CD14-positive monocyte (primary cell): ENCODE measurements around the gene RASSF4. TPM values are rescaled to one million over a fixed set of nuclear protein-coding genes. Genes with fewer than 3 reads are reported as not detected.

Experiments
- DNase-seq, 3 donors: peaks; one replicate each; pipeline ENCODE4 v3.0.0-alpha.2; 2011 to 2022
- H2AFZ ChIP-seq: 2 replicates; pipeline ENCODE4 v1.6.0; 2012; ENCODE audit warnings: mild to moderate bottlenecking, low read depth, low read length, inconsistent platforms; ENCODE audit not compliant: insufficient read depth, poor library complexity, severe bottlenecking
- H3K27ac ChIP-seq, 2 donors: 1 replicate in 1 of 2; 2 replicates in 1 of 2; pipeline ENCODE4 v1.5.1; 2012 to 2013; ENCODE audit warnings: low read length in 2 of 2, control low read depth in 1 of 2, inconsistent platforms in 1 of 2, low read depth in 1 of 2, mild to moderate bottlenecking in 1 of 2
- H3K27me3 ChIP-seq, 2 donors: one replicate each; pipeline versions ENCODE4 v1.6.0 to v1.6.1; 2011 to 2013; ENCODE audit warnings: low read length in 2 of 2; ENCODE audit not compliant: control insufficient read depth in 2 of 2, insufficient read depth in 2 of 2
- H3K36me3 ChIP-seq, 2 donors: replicated peaks in 1 of 2; 1 replicate in 1 of 2; 2 replicates in 1 of 2; pipeline versions ENCODE4 v1.5.1 to v1.6.1; 2012 to 2013; ENCODE audit warnings: low read length in 2 of 2, control low read depth in 1 of 2, inconsistent platforms in 1 of 2, mild to moderate bottlenecking in 1 of 2; ENCODE audit not compliant: insufficient read depth in 2 of 2, control insufficient read depth in 1 of 2
- H3K4me1 ChIP-seq, 2 donors: 1 replicate in 1 of 2; 2 replicates in 1 of 2; pipeline versions ENCODE4 v1.5.1 to v1.6.1; 2012 to 2013; ENCODE audit warnings: low read length in 2 of 2, control low read depth in 1 of 2, inconsistent platforms in 1 of 2, mild to moderate bottlenecking in 1 of 2, moderate library complexity in 1 of 2; ENCODE audit not compliant: insufficient read depth in 2 of 2, control insufficient read depth in 1 of 2
- H3K4me2 ChIP-seq: replicated peaks from 2 replicates; pipeline ENCODE3; 2012; ENCODE audit warnings: low read length, moderate library complexity, mild to moderate bottlenecking; ENCODE audit not compliant: poor library complexity, severe bottlenecking; ENCODE audit errors: extremely low read depth
- H3K4me3 ChIP-seq, 3 experiments: fragments of 200-600 bp in 1 of 3; sonication (generic) in 1 of 3; replicated peaks in 1 of 3; 1 replicate in 2 of 3; 2 replicates in 1 of 3; pipeline ENCODE4 v1.5.1; 2011 to 2013; ENCODE audit warnings: low read length in 3 of 3, mild to moderate bottlenecking in 3 of 3, control low read depth in 2 of 3, low read depth in 2 of 3, inconsistent platforms in 1 of 3, moderate library complexity in 1 of 3
- H3K79me2 ChIP-seq: 2 replicates; pipeline ENCODE4 v1.6.0; 2012; ENCODE audit warnings: mild to moderate bottlenecking, control low read depth, inconsistent platforms, low read length, moderate library complexity; ENCODE audit not compliant: insufficient read depth
- H3K9ac ChIP-seq: 2 replicates; pipeline ENCODE4 v1.6.0; 2017; ENCODE audit warnings: low read length, mild to moderate bottlenecking; ENCODE audit not compliant: insufficient read depth, poor library complexity, severe bottlenecking
- H3K9me3 ChIP-seq, 2 donors: replicated peaks in 1 of 2; 1 replicate in 1 of 2; 2 replicates in 1 of 2; pipeline versions ENCODE4 v1.5.1 to v1.6.1; 2012 to 2013; ENCODE audit warnings: low read length in 2 of 2, control low read depth in 1 of 2; ENCODE audit not compliant: control insufficient read depth in 1 of 2, insufficient read depth in 1 of 2
- H4K20me1 ChIP-seq: 2 replicates; pipeline ENCODE4 v1.6.0; 2012; ENCODE audit warnings: mild to moderate bottlenecking, low read length, control low read depth, moderate library complexity; ENCODE audit not compliant: insufficient read depth
- H3K27ac Mint-ChIP-seq, 7 donors: one replicate each; pipeline ENCODE4 v1.8.0; 2020; ENCODE audit warnings: mild to moderate bottlenecking in 7 of 7, mixed read lengths in 7 of 7, moderate library complexity in 6 of 7, inconsistent platforms in 2 of 7
- H3K27me3 Mint-ChIP-seq, 3 donors: one replicate each; pipeline ENCODE4 v1.8.0; 2021 to 2022; ENCODE audit warnings: low read depth in 3 of 3, mild to moderate bottlenecking in 3 of 3, mixed read lengths in 3 of 3, moderate library complexity in 3 of 3, inconsistent platforms in 1 of 3
- H3K36me3 Mint-ChIP-seq, 2 donors: one replicate each; pipeline ENCODE4 v1.8.0; 2020; ENCODE audit warnings: mixed read lengths in 2 of 2, inconsistent platforms in 1 of 2, mild to moderate bottlenecking in 1 of 2
- H3K4me1 Mint-ChIP-seq: one replicate; pipeline ENCODE4 v1.8.0; 2020; ENCODE audit warnings: mild to moderate bottlenecking, mixed read lengths
- H3K4me3 Mint-ChIP-seq, 2 donors: one replicate each; pipeline ENCODE4 v1.8.0; 2020; ENCODE audit warnings: mild to moderate bottlenecking in 2 of 2, mixed read lengths in 2 of 2, moderate library complexity in 1 of 2
- H3K9me3 Mint-ChIP-seq, 7 donors: one replicate each; pipeline ENCODE4 v1.8.0; 2020 to 2022; ENCODE audit warnings: mixed read lengths in 7 of 7, mild to moderate bottlenecking in 6 of 7, moderate library complexity in 6 of 7, inconsistent platforms in 2 of 7
- WGBS: methylation state at CpG from one replicate; pipeline ENCODE4 v1.1.5; 2013; ENCODE audit warnings: missing lambda C conversion rate; ENCODE audit not compliant: insufficient coverage; 5-methylcytosine and 5-hydroxymethylcytosine counted together
- intact Hi-C, 2 donors: fragments of 100-400 bp; cut with micrococcal nuclease; formaldehyde crosslinking; loops; one replicate each; pipeline versions ENCODE4 v1.15.0 to v1.15.1; 2023
- polyA plus RNA-seq, 3 donors: library from polyadenylated mRNA; depleted of rRNA in 1 of 3; unstranded in 2 of 3; stranded (reverse) in 1 of 3; fragments of 300-500 nt in 2 of 3; fragments of >200 nt in 1 of 3; fragmentation: Illumina TruSeq in 2 of 3; gene quantifications; 1 replicate in 2 of 3; 2 replicates in 1 of 3; pipeline ENCODE4 v1.2.3, GENCODE V29; 2012 to 2021
- TF ChIP-seq, protein P1 (sequence below): fragments of 200-600 bp; IDR thresholded peaks from one replicate; pipeline ENCODE4 v1.8.0; 2022; ENCODE audit warnings: antibody characterized with exemption, mild to moderate bottlenecking

RASSF4 gene
- polyA plus RNA-seq, 3 donors, result 117 to 290 (median 120) TPM

DNA sequence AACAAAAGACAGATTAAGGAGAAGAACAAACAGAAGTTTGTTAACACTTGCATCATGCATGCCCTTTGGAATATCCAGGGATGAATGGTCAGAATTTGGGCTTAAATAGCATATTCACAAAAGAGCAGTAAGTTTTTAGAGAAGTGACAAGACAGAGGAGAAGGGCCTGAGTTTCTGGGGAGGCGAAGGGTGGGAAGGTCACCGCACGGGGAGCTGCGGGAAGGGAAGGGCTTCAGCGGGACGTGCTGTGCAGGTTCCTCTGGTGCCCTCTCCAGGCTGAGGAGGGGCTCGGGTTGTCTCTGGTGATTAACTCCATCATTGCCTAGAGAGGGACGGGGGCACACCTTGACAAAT is 30.7 kb downstream of the RASSF4 start:
- Mint-ChIP-seq H3K9me3 (no peaks in the 10 kb centered on the region), H3K4me1 (peaks cover 12% of the 10 kb centered on the region), H3K4me3 (no peak overlapping the region), H3K27me3 (peaks cover 0 to 2% (median 0%) of the 10 kb centered on the region in 3 donors), H3K36me3 (peaks cover 96 to 97% of the 10 kb centered on the region in 2 donors), H3K27ac (peak overlapping the region in 3 of 7 donors; percentile 24 to 61 (median 55))
- Histone ChIP-seq H3K79me2 (peaks cover under 1% of the 10 kb centered on the region), H3K27ac (peak overlapping the region in 1 of 2 donors; percentile 48), H3K9me3 (no peaks in the 10 kb centered on the region), H4K20me1 (peaks cover 96% of the 10 kb centered on the region), H3K36me3 (peaks cover 100% of the 10 kb centered on the region in 2 donors), H2AFZ (no peak overlapping the region), H3K4me3 (no peak overlapping the region), H3K4me2 (no peak overlapping the region), H3K4me1 (peaks cover 0 to 4% of the 10 kb centered on the region in 2 donors), H3K9ac (no peak overlapping the region), H3K27me3 (no peaks in the 10 kb centered on the region)
- intact Hi-C loops, result no loop called here
- TF ChIP-seq, protein P1, sequence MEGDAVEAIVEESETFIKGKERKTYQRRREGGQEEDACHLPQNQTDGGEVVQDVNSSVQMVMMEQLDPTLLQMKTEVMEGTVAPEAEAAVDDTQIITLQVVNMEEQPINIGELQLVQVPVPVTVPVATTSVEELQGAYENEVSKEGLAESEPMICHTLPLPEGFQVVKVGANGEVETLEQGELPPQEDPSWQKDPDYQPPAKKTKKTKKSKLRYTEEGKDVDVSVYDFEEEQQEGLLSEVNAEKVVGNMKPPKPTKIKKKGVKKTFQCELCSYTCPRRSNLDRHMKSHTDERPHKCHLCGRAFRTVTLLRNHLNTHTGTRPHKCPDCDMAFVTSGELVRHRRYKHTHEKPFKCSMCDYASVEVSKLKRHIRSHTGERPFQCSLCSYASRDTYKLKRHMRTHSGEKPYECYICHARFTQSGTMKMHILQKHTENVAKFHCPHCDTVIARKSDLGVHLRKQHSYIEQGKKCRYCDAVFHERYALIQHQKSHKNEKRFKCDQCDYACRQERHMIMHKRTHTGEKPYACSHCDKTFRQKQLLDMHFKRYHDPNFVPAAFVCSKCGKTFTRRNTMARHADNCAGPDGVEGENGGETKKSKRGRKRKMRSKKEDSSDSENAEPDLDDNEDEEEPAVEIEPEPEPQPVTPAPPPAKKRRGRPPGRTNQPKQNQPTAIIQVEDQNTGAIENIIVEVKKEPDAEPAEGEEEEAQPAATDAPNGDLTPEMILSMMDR, result no peak
- DNase-seq, result no peak
- 9% methylated on average over 8 of the region's 8 CpGs for WGBS

- Histone ChIP-seq H3K4me2 (no peak overlapping the region), H3K9ac (no peak overlapping the region), H2AFZ (no peak overlapping the region), H3K4me1 (peaks cover 0 to 11% of the 10 kb centered on the region in 2 donors), H3K9me3 (no peaks in the 10 kb centered on the region), H3K27ac (peak overlapping the region in 1 of 2 donors; percentile 48), H3K4me3 (no peak overlapping the region), H4K20me1 (peaks cover 90% of the 10 kb centered on the region), H3K36me3 (peaks cover 93 to 94% of the 10 kb centered on the region in 2 donors), H3K27me3 (no peaks in the 10 kb centered on the region), H3K79me2 (no peaks in the 10 kb centered on the region)
- intact Hi-C loops, result no loop called here
- H3K9me3 Mint-ChIP-seq, result no peaks in the 10 kb centered on the region
- no peak for DNase-seq
- H3K4me1 Mint-ChIP-seq, result peaks cover 19% of the 10 kb centered on the region
- TF ChIP-seq, protein P1, result no peak
- WGBS, result 100% methylated on average over 4 of the region's 7 CpGs
- peaks cover 0 to 2% (median 0%) of the 10 kb centered on the region in 3 donors for H3K27me3 Mint-ChIP-seq
- H3K4me3 Mint-ChIP-seq, result no peak overlapping the region
- H3K36me3 Mint-ChIP-seq, result peaks cover 89 to 90% of the 10 kb centered on the region in 2 donors
- peak overlapping the region in 1 of 7 donors; percentile 54 for H3K27ac Mint-ChIP-seq
These were observed 31.4 kb downstream of the RASSF4 start for GRCh38 chr10:44990965-44991364.
